Gastrocnemius medialis (tissue), 4 donors: ENCODE measurements around the gene PRKCH.

ENCODE experiments used
- POLR2A ChIP-seq, 2 donors: fragments of 450-650 bp; IDR thresholded peaks; one replicate each; pipeline ENCODE4 v1.6.1; 2017; ENCODE audit warnings: antibody characterized with exemption in 2 of 2, mild to moderate bottlenecking in 2 of 2, moderate library complexity in 2 of 2
- TF ChIP-seq, protein P1 (sequence below), 5 experiments: fragments of 450-650 bp in 3 of 5; fragments of 200-600 bp in 2 of 5; sonication (generic) in 2 of 5; IDR thresholded peaks in 4 of 5; conservative IDR thresholded peaks in 1 of 5; 1 replicate in 4 of 5; 2 replicates in 1 of 5; pipeline ENCODE4 v1.5.1; 2016 to 2019; ENCODE audit warnings: antibody characterized with exemption in 5 of 5, mild to moderate bottlenecking in 3 of 5, moderate library complexity in 3 of 5

DNA sequence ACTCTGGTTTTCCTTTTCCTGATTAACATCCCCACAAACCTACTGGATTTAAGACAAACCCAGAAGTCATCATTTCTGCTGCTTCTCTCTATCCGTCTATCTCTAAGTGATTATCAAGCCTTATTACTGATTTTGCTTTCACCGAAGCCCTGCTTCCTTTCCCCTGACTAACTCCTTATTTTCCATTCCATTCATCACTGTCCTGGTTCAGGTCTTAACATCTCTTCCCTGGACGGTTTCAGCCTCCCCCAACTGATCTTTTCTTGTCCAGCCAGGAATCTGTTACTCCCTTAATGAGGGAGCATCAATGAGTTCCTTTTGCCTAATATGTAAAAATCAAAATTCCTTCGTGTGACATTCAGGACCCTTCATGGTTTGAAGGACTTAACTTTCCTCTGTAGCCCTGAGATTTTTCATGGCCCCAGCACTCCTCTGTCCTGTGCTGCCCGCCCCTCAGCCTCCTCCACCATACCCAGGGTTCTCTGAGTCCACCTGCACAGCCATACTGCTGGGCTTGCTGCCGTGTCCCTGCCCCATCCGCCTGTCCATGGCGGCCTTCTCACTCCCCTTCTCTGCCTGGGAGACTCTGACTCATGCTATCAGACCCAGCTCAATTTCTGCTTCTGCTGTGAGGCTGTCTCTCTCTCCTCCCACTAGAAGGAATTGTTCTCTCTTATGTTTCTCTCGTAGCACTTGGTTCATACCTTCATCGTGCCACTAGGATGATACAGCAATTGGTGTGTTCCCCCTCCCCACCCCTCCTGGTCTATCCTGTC lies 206.1 kb downstream of the PRKCH start:
- TF ChIP-seq, protein P1, sequence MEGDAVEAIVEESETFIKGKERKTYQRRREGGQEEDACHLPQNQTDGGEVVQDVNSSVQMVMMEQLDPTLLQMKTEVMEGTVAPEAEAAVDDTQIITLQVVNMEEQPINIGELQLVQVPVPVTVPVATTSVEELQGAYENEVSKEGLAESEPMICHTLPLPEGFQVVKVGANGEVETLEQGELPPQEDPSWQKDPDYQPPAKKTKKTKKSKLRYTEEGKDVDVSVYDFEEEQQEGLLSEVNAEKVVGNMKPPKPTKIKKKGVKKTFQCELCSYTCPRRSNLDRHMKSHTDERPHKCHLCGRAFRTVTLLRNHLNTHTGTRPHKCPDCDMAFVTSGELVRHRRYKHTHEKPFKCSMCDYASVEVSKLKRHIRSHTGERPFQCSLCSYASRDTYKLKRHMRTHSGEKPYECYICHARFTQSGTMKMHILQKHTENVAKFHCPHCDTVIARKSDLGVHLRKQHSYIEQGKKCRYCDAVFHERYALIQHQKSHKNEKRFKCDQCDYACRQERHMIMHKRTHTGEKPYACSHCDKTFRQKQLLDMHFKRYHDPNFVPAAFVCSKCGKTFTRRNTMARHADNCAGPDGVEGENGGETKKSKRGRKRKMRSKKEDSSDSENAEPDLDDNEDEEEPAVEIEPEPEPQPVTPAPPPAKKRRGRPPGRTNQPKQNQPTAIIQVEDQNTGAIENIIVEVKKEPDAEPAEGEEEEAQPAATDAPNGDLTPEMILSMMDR (IDR thresholded peaks at IDR 0.05 in 4 of 5, conservative IDR thresholded peaks at IDR 0.05 in 1 of 5) = no peak
- TF ChIP-seq POLR2A (IDR thresholded peaks at IDR 0.05) = no peak
